ENCODE results near the gene SMYD2. TPM values are rescaled to one million over a fixed set of nuclear protein-coding genes. Genes with fewer than 3 reads are reported as not detected.

The SMYD2 gene
- total and polyA plus RNA-seq, 2 experiments from 2014 or later = 3.6 to 5.9 TPM

DNA sequence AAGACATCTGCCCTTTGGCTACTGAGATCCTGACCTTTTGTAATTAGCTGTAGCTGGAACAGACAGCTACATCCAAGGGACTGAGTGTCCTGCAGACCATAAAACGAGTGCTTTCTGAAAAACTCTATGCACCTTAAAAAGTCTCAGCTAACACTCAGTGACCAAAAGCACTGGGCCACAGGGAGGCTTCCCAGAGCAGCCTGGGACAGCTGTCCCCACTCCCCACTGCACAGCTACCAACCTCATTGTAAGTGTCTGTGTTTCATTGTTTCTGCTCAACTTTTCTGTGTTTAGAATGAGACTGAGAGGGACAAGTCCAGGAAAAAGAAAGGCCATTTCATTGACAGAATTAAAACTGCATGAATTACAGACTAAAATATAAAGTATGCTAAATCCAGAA, 80.7 kb downstream of the SMYD2 start (continued):
- TF ChIP-seq ZNF331 (CRISPR knock-in tag; IDR thresholded peaks at IDR 0.05; ENCODE audit: low read depth) (no peak), JUNB (IDR thresholded peaks at IDR 0.05; ENCODE audit: unreplicated experiment) (no peak), POLR2AphosphoS5 (IDR thresholded peaks at IDR 0.05; ENCODE audit: low read depth) (no peak), ETS1 (IDR thresholded peaks at IDR 0.05) (no peak), ZNF114 (CRISPR knock-in tag; IDR thresholded peaks at IDR 0.05) (no peak)
- TF ChIP-seq, protein P1, sequence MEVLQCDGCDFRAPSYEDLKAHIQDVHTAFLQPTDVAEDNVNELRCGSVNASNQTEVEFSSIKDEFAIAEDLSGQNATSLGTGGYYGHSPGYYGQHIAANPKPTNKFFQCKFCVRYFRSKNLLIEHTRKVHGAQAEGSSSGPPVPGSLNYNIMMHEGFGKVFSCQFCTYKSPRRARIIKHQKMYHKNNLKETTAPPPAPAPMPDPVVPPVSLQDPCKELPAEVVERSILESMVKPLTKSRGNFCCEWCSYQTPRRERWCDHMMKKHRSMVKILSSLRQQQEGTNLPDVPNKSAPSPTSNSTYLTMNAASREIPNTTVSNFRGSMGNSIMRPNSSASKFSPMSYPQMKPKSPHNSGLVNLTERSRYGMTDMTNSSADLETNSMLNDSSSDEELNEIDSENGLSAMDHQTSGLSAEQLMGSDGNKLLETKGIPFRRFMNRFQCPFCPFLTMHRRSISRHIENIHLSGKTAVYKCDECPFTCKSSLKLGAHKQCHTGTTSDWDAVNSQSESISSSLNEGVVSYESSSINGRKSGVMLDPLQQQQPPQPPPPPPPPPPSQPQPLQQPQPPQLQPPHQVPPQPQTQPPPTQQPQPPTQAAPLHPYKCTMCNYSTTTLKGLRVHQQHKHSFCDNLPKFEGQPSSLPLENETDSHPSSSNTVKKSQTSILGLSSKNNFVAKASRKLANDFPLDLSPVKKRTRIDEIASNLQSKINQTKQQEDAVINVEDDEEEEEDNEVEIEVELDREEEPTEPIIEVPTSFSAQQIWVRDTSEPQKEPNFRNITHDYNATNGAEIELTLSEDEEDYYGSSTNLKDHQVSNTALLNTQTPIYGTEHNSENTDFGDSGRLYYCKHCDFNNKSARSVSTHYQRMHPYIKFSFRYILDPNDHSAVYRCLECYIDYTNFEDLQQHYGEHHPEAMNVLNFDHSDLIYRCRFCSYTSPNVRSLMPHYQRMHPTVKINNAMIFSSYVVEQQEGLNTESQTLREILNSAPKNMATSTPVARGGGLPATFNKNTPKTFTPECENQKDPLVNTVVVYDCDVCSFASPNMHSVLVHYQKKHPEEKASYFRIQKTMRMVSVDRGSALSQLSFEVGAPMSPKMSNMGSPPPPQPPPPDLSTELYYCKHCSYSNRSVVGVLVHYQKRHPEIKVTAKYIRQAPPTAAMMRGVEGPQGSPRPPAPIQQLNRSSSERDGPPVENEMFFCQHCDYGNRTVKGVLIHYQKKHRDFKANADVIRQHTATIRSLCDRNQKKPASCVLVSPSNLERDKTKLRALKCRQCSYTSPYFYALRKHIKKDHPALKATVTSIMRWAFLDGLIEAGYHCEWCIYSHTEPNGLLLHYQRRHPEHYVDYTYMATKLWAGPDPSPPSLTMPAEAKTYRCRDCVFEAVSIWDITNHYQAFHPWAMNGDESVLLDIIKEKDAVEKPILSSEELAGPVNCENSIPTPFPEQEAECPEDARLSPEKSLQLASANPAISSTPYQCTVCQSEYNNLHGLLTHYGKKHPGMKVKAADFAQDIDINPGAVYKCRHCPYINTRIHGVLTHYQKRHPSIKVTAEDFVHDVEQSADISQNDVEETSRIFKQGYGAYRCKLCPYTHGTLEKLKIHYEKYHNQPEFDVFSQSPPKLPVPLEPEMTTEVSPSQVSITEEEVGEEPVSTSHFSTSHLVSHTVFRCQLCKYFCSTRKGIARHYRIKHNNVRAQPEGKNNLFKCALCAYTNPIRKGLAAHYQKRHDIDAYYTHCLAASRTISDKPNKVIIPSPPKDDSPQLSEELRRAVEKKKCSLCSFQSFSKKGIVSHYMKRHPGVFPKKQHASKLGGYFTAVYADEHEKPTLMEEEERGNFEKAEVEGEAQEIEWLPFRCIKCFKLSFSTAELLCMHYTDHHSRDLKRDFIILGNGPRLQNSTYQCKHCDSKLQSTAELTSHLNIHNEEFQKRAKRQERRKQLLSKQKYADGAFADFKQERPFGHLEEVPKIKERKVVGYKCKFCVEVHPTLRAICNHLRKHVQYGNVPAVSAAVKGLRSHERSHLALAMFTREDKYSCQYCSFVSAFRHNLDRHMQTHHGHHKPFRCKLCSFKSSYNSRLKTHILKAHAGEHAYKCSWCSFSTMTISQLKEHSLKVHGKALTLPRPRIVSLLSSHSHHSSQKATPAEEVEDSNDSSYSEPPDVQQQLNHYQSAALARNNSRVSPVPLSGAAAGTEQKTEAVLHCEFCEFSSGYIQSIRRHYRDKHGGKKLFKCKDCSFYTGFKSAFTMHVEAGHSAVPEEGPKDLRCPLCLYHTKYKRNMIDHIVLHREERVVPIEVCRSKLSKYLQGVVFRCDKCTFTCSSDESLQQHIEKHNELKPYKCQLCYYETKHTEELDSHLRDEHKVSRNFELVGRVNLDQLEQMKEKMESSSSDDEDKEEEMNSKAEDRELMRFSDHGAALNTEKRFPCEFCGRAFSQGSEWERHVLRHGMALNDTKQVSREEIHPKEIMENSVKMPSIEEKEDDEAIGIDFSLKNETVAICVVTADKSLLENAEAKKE (CRISPR knock-in tag; IDR thresholded peaks at IDR 0.05) = no peak

GRCh38 chr1:214362188-214362882, 81.4 kb downstream of the SMYD2 start:
- peaks cover 2% of the 10 kb centered on the region for H3K27me3 Mint-ChIP-seq (ENCODE audit: insufficient read depth, low read depth, poor library complexity)
- H3K4me3 Mint-ChIP-seq = no peak overlapping the region
- no peak for ATAC-seq
- Histone ChIP-seq H3F3A (replicated peaks; ENCODE audit: low read depth) (no peaks in the 10 kb centered on the region), H3K27me3 (ENCODE audit: insufficient read depth) (no peaks in the 10 kb centered on the region), H3K4me1 (ENCODE audit: insufficient read depth) (no peaks in the 10 kb centered on the region), H3K4me3 (no peak overlapping the region), H3K9me2 (ENCODE audit: insufficient read depth) (no peaks in the 10 kb centered on the region), H4K20me1 (replicated peaks; ENCODE audit: insufficient read depth) (no peaks in the 10 kb centered on the region), H3K27ac (ENCODE audit: low read depth) (no peak overlapping the region), H3K4me2 (no peak overlapping the region), H2AFZ (no peak overlapping the region), H3K36me3 (ENCODE audit: insufficient read depth) (peaks cover 8% of the 10 kb centered on the region), H3K79me2 (replicated peaks; ENCODE audit: insufficient read depth) (0 out of 2 replicates have a peak, but pooled peaks cover 2% of the 10 kb centered on the region)
- peaks cover 42% of the 10 kb centered on the region for H3K36me3 Mint-ChIP-seq (ENCODE audit: low read depth)
- no peak overlapping the region; the same call in 1 of the 2 replicates for H3K27ac Mint-ChIP-seq
- no peaks in the 10 kb centered on the region for H3K4me1 Mint-ChIP-seq
- H3K9me3 Mint-ChIP-seq = no peaks in the 10 kb centered on the region
- DNase-seq (ENCODE audit: low spot score) = no peak
- TF ChIP-seq, protein P2, sequence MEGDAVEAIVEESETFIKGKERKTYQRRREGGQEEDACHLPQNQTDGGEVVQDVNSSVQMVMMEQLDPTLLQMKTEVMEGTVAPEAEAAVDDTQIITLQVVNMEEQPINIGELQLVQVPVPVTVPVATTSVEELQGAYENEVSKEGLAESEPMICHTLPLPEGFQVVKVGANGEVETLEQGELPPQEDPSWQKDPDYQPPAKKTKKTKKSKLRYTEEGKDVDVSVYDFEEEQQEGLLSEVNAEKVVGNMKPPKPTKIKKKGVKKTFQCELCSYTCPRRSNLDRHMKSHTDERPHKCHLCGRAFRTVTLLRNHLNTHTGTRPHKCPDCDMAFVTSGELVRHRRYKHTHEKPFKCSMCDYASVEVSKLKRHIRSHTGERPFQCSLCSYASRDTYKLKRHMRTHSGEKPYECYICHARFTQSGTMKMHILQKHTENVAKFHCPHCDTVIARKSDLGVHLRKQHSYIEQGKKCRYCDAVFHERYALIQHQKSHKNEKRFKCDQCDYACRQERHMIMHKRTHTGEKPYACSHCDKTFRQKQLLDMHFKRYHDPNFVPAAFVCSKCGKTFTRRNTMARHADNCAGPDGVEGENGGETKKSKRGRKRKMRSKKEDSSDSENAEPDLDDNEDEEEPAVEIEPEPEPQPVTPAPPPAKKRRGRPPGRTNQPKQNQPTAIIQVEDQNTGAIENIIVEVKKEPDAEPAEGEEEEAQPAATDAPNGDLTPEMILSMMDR (conservative IDR thresholded peaks at IDR 0.05; ENCODE audit: low read depth in 2 of 2) = no peak
- TF ChIP-seq STAT1 (IDR thresholded peaks at IDR 0.05; ENCODE audit: unreplicated experiment) (no peak), ZNF331 (CRISPR knock-in tag; IDR thresholded peaks at IDR 0.05; ENCODE audit: low read depth) (no peak), ETS1 (IDR thresholded peaks at IDR 0.05) (no peak)

Data from GM23338 (cell line).